HG03095 (cell line): ENCODE measurements around the gene NUDT1.
"Not testable (repeated sequence)": the region's sequence is repeated elsewhere in the genome, so short reads cannot be mapped to it uniquely, and the experiment has no call there.

Experiments
- ATAC-seq: cut with Tn5 transposase; IDR thresholded peaks from one replicate; pipeline ENCODE4 v1.9.1; 2021; ENCODE audit warnings: moderate library complexity; ENCODE audit not compliant: unreplicated experiment

Gene NUDT1

GRCh38 chr7:2264158-2264557 is 22.1 kb downstream of the NUDT1 start:
- no peak for ATAC-seq

- no peak for ATAC-seq
Observed at GRCh38 chr7:2266911-2267310, 24.9 kb downstream of the NUDT1 start.

GRCh38 chr7:2269089-2269990 is 27.3 kb downstream of the NUDT1 start:
- not testable (repeated sequence) for ATAC-seq

- ATAC-seq, result no peak
Observed at GRCh38 chr7:2269991-2270460, 28.0 kb downstream of the NUDT1 start.

GRCh38 chr7:2270495-2270894 is 28.5 kb downstream of the NUDT1 start:
- no peak for ATAC-seq

GRCh38 chr7:2271273-2272026 is 29.4 kb downstream of the NUDT1 start:
- no peak for ATAC-seq

GRCh38 chr7:2272031-2272430 is 30.0 kb downstream of the NUDT1 start:
- ATAC-seq, result no peak

- no peak for ATAC-seq
Observed at GRCh38 chr7:2273866-2274265, 31.8 kb downstream of the NUDT1 start.

GRCh38 chr7:2274666-2275065 is 32.6 kb downstream of the NUDT1 start:
- no peak for ATAC-seq

- ATAC-seq, result no peak
Observed at GRCh38 chr7:2275101-2275500, 33.1 kb downstream of the NUDT1 start.

- ATAC-seq, result no peak
Observed at GRCh38 chr7:2276107-2276506, 34.1 kb downstream of the NUDT1 start.

GRCh38 chr7:2278026-2278425 is 36.0 kb downstream of the NUDT1 start:
- ATAC-seq, result no peak

- no peak for ATAC-seq
Observed at GRCh38 chr7:2279896-2280295, 37.9 kb downstream of the NUDT1 start.

- no peak for ATAC-seq
Observed at GRCh38 chr7:2280424-2280823, 38.4 kb downstream of the NUDT1 start.

- ATAC-seq, result no peak
Observed at GRCh38 chr7:2281541-2281940, 39.5 kb downstream of the NUDT1 start.

- ATAC-seq, result no peak
Observed at GRCh38 chr7:2282185-2282751, 40.2 kb downstream of the NUDT1 start.

- ATAC-seq, result no peak
Observed at GRCh38 chr7:2283074-2283473, 41.0 kb downstream of the NUDT1 start.

- no peak for ATAC-seq
Observed at GRCh38 chr7:2287745-2288144, 45.7 kb downstream of the NUDT1 start.

GRCh38 chr7:2288503-2288902 is 46.5 kb downstream of the NUDT1 start:
- no peak for ATAC-seq

- ATAC-seq, result no peak
Observed at GRCh38 chr7:2289111-2289586, 47.1 kb downstream of the NUDT1 start.

GRCh38 chr7:2289621-2290020 is 47.6 kb downstream of the NUDT1 start:
- no peak for ATAC-seq
